Activated CD8-positive, alpha-beta memory T cell treated with anti-CD3 and anti-CD28 coated beads for 36 hours (primary cell): Measurements from ENCODE around the gene GCNT1. TPM values are rescaled to one million over a fixed set of nuclear protein-coding genes. Genes with fewer than 3 reads are reported as not detected.
"Not testable (repeated sequence)": the region's sequence is repeated elsewhere in the genome, so short reads cannot be mapped to it uniquely, and the experiment has no call there.

Source experiments
- CTCF ChIA-PET: fragments of 350-600 bp; sonication (Branson Sonifier 250); formaldehyde crosslinking; loops from one replicate; lab custom pipeline; 2021; ENCODE audit warnings: antibody characterized with exemption; lab: Charles Lee
- POLR2A ChIA-PET: fragments of 350-600 bp; sonication (Branson Sonifier 250); formaldehyde crosslinking; loops from one replicate; lab custom pipeline; 2021; ENCODE audit warnings: antibody characterized with exemption; lab: Charles Lee
- total RNA-seq, 2 experiments: library from RNA; stranded (reverse); gene quantifications; one replicate each; pipeline ENCODE4 v1.2.3, GENCODE V29; 2021

The GCNT1 gene
- total RNA-seq, 2 experiments from 2014 or later, result 16.4 to 18.5 TPM

GRCh38 chr9:76465442-76466298 lies 6.7 kb downstream of the GCNT1 start:
- POLR2A ChIA-PET, result no interaction called here
- CTCF ChIA-PET, result no interaction called here

- ChIA-PET CTCF (no interaction called here), POLR2A (interaction anchor here (0.5 kb wide), 1 partner anchor 163 kb away, joined by 7 read pairs; no protein-coding TSS in a partner anchor)
These were observed 7.3 kb downstream of the GCNT1 start for GRCh38 chr9:76466299-76466605.

GRCh38 chr9:76474419-76474818 lies 15.4 kb downstream of the GCNT1 start:
- CTCF ChIA-PET, result no interaction called here
- POLR2A ChIA-PET, result no interaction called here

DNA sequence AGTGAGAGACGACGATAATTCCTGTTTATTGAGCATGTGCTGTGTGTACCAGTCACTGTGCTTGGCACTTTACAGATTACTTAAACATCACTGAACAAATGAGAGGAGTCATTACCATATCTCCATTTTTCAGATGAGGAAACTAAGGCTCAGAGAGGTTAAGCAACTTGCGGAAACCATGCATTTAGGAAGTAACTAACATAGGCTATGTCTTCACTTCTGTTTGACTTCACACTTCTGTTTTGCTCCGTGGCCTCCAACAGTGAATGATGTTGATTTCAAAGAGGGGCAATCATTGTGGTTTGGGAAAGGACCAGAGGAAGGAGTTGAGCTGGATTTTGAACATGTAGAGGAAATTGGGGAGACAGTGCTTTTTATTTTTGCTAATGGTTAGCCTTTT lies 16.7 kb downstream of the GCNT1 start:
- POLR2A ChIA-PET, result no interaction called here
- CTCF ChIA-PET, result no interaction called here

- POLR2A ChIA-PET, CTCF ChIA-PET: not testable (repeated sequence)
These were observed 18.8 kb downstream of the GCNT1 start for GRCh38 chr9:76477818-76478217.

DNA sequence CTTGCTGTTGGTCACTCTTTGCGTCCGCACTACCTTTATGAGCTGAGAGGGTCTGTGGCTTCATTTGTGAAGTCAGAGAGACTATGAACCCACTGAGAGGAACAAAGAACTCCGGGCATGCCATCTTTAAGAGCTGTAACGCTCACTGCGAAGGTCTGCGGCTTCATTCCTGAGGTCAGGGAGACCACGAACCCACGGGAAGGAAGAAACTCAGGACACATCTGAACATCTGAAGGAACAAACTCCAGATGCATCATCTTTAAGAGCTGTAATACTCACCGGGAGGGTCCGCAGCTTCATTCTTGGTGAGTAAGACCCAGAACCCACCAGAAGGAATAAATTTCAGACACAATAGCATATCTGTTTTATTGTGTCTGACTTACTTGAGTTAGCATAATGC lies 19.2 kb downstream of the GCNT1 start:
- ChIA-PET POLR2A (no interaction called here), CTCF (no interaction called here)

DNA sequence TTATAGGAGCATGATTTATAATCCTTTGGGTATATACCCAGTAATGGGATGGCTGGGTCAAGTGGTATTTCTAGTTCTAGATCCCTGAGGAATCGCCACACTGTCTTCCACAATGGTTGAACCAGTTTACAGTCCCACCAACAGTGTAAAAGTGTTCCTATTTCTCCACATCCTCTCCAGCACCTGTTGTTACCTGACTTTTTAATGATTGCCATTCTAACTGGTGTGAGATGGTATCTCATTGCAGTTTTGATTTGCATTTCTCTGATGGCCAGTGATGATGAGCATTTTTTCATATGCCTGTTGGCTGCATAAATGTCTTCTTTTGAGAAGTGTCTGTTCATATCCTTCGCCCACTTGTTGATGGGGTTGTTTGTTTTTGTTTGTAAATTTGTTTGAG lies 20.4 kb downstream of the GCNT1 start:
- POLR2A ChIA-PET, CTCF ChIA-PET: not testable (repeated sequence)

GRCh38 chr9:76486151-76486550 lies 27.2 kb downstream of the GCNT1 start:
- ChIA-PET CTCF (no interaction called here), POLR2A (interaction anchor here (0.6 kb wide), 1 partner anchor 1235 kb away, joined by 4 read pairs; no protein-coding TSS in a partner anchor)

DNA sequence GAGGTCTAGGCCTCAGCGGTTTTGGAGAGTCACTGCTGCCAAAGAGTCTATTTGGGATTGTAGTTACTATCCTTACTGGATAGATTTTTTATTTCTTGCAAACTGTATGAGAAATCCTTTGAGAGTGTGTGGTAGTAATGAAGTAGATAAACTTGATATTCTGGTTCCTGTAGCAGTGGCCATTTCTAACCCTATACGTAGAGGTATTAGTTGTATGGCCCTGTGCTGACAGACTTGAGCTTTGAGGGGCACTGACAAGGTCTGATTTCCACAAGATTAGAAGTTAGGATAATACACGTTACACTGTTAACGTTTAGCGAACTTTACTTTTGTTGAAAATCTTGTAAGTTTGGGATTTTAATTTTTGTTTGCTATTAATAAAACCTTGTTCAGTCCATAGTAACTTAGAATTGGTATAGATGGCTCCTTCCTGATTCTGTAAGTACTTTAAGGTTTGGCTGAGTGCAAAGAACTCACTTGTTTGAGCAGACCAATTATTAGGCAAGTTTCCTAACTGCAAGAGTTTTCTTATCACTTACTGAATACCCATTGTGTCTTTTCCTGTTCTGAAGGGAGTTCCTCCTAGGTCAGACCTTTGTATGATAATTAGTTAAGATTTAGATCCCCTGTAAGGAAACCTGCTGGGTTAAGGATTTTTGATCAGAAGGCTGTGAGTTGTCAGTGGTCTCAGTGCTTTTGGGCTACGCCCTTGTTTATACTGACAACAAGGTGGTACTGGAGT lies 31.4 kb downstream of the GCNT1 start:
- ChIA-PET CTCF (no interaction called here), POLR2A (no interaction called here)

- CTCF ChIA-PET, POLR2A ChIA-PET: not testable (repeated sequence)
These were observed 32.1 kb downstream of the GCNT1 start for GRCh38 chr9:76491056-76491455.

DNA sequence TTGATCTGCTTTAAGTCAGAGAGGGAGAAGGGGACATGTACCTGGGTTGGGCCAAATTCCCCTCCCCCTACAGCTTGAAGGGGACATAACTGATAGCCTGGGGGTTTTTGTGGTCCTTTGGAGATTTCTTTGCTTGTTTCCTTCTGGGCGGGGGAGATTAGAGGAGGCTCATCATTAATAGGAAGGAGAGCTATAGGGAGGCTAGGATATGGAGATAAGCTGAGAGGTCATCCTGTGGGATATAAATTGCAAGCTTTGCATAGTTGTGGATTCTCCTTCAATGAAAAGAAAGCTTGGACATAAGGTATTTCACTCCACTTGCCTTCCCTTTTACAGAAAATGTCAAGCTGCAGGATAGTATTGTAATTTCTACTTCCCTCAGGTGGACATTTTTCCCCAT lies 34.5 kb downstream of the GCNT1 start:
- POLR2A ChIA-PET, CTCF ChIA-PET: not testable (repeated sequence)

- ChIA-PET CTCF (no interaction called here), POLR2A (no interaction called here)
These were observed 41.1 kb downstream of the GCNT1 start for GRCh38 chr9:76500061-76500460.

DNA sequence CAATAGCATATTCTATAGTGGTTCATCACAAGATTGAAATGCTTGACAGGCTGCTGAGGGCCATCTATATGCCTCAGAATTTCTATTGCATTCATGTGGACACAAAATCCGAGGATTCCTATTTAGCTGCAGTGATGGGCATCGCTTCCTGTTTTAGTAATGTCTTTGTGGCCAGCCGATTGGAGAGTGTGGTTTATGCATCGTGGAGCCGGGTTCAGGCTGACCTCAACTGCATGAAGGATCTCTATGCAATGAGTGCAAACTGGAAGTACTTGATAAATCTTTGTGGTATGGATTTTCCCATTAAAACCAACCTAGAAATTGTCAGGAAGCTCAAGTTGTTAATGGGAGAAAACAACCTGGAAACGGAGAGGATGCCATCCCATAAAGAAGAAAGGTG lies 43.8 kb downstream of the GCNT1 start:
- POLR2A ChIA-PET, result no interaction called here

GRCh38 chr9:76510041-76510440 lies 51.1 kb downstream of the GCNT1 start:
- POLR2A ChIA-PET, result no interaction called here
- CTCF ChIA-PET, result no interaction called here

More for the DNA sequence above, 43.8 kb downstream of the GCNT1 start:
- CTCF ChIA-PET, result no interaction called here

DNA sequence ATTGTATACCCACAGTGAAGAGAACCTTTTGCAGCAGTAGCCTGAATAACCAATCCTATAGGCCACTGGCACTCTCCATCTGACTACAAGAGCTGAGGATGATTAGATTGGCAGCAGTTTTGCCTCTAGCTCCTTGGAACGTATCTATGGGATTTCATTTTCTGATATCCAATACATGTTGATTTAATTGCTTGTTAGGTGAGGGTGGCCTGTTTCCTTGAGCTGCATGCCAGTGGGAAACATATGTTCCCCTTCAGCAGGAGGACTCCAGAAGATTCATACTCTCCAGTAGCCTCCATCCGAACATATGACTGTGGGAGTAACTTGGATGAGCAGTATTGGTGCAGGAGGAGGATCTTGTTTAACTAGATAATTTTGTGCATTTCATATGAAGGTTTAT lies 51.5 kb downstream of the GCNT1 start:
- CTCF ChIA-PET, result no interaction called here
- POLR2A ChIA-PET, result no interaction called here

DNA sequence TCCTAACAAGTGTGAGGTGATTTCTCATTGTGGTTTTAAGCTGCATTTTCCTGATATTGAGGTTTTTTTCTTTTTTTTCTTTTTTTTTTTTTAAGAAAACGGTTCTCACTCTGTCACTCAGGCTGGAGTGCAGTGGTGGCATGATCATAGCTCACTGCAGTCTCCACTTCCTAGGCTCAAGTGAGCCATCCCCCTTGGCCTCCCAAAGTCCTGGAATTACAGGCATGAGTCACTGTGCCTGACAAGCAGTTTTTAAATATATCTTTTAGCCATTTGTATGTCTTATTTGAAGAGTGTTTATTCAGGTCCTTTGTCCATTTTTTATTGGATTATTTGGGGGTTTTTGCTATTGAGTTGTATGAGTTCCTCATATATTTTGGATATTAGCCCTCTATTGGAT lies 53.8 kb downstream of the GCNT1 start:
- POLR2A ChIA-PET, result no interaction called here
- CTCF ChIA-PET, result no interaction called here

- ChIA-PET CTCF (interaction anchor here (0.7 kb wide), 1 partner anchor 12 kb away, joined by 3 read pairs; no protein-coding TSS in a partner anchor), POLR2A (no interaction called here)
These were observed 57.4 kb downstream of the GCNT1 start for GRCh38 chr9:76516350-76516749.

DNA sequence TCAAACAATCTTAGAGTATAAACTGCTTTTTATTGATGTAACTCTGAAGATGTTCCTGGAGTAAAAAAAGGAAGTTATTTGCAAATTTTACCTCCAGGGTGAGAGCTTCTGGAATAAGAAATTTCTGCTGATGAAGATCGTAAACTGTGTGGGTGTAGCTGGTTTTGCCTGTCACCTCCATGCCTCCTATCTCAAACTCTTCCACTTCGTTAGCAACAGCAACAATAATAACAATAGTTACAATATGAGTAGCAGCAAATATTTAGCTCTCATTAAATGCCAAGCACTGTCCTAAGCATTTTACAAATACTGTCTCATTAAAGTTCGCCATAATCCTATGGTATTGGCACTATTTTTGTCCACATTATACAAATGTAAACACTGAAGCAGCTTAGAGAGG lies 57.9 kb downstream of the GCNT1 start:
- CTCF ChIA-PET, result interaction anchor here (0.7 kb wide), 1 partner anchor 12 kb away, joined by 3 read pairs; no protein-coding TSS in a partner anchor
- POLR2A ChIA-PET, result no interaction called here

GRCh38 chr9:76519075-76519835 lies 60.3 kb downstream of the GCNT1 start:
- ChIA-PET POLR2A (no interaction called here), CTCF (no interaction called here)

DNA sequence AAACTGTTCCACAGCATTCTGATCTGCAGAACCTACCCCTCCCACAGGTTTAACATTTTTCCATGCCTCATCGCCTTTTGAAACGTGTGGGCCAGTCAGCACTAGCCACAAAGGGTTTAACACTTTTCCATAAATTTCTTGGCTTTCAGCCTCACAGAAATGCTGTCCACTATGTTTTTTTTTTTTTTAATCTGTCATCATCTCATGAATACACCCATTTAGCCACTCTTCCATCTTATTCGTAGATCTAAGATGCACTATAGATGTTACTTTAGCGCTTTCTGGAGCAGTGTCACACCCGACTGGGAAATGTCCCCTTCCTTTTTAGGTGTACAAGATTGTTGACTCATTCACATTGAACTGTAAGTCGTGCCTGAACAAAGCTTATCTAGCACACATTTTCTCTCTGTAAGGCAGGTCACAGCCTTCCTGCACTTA lies 62.3 kb downstream of the GCNT1 start:
- ChIA-PET CTCF (no interaction called here), POLR2A (no interaction called here)
